HG02884 (cell line): ENCODE data around the gene SH3GL1.

ENCODE experiments used
- ATAC-seq: cut with Tn5 transposase; IDR thresholded peaks from one replicate; pipeline ENCODE4 v1.9.1; 2021; ENCODE audit warnings: mild to moderate bottlenecking, moderate library complexity; ENCODE audit not compliant: unreplicated experiment

SH3GL1 gene

GRCh38 chr19:4432918-4433506 is 32.7 kb upstream of the SH3GL1 start:
- ATAC-seq = no peak

DNA sequence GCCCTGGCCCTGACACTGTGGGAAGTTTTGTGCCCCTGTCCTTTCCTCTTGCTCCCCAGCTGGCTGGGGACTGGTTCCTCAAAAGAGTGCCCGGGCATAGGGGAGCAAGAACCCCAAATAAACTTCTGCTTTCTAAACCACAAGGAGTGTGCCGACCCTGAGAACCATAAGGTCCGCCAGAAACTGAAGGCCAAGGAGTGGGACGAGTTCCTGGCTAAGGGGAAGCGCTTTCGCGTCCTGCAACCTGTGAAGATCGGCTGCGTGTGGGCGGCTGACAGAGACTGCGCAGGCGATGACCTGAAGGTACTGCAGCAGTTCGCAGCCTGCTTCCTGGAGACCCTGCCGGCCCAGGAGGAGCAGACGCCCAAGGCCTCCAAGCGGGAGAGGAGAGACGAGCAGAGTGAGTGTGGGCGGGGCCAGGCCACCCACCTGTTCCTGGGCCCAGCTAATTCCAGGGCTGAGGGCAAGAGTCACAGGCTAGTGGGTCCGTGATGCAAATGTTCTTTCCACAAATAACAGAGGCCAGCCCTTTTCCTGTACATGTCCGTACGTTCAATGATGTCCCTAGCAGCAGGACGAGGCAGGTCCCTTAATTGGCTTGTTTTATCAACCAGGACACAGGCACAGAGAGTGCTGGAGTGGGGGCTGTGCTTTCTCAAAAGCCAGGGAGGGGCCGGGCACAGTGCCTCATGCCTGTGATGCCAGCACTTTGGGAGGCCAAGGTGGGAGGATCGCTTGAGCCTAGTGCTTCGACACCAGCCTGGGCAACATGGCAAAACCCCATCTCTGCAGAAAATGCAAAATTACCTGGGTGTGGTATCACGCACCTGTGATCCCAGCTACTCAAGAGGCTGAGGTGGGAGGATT is 31.7 kb upstream of the SH3GL1 start:
- no peak for ATAC-seq

GRCh38 chr19:4431296-4431695 is 30.9 kb upstream of the SH3GL1 start:
- ATAC-seq = no peak

DNA sequence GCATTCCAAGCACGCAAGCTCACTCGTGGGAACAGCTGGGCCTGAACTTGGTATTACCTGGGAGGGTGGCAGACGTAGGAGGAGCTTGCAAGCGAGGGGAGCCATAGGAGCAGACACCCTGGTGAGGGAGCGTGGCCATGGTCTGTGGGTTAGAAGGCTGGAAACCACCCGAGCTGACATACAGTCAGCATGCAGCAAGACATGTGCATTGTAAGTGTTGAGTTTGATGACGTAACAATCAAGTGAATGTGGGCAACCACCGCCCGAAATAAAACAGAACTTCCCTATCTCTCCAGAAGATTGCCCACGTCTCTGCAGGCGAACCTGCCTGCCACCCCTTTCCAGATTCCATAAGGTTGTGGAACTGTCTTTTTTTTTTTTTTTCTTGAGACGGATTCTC is 30.4 kb upstream of the SH3GL1 start:
- ATAC-seq = no peak

- ATAC-seq = no peak
Measured at GRCh38 chr19:4429771-4430171, 29.4 kb upstream of the SH3GL1 start.

DNA sequence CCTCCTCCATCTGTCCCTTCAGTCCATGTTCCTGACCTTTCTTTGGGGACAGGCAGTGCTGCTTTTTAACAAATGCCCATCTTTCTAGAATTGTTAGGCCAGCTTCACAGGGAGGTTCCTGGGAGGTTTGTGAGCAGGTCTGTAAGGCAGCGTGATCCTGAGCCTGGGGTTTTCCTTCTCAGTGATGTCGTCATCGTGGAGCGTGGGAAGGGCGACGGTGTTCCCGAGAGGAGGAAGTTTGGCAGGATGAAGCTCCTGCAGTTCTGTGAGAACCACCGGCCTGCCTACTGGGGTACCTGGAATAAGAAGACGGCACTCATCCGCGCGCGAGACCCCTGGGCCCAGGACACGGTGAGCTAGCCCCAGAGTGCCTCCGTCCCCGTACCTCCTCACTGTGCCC is 28.9 kb upstream of the SH3GL1 start:
- ATAC-seq = no peak

DNA sequence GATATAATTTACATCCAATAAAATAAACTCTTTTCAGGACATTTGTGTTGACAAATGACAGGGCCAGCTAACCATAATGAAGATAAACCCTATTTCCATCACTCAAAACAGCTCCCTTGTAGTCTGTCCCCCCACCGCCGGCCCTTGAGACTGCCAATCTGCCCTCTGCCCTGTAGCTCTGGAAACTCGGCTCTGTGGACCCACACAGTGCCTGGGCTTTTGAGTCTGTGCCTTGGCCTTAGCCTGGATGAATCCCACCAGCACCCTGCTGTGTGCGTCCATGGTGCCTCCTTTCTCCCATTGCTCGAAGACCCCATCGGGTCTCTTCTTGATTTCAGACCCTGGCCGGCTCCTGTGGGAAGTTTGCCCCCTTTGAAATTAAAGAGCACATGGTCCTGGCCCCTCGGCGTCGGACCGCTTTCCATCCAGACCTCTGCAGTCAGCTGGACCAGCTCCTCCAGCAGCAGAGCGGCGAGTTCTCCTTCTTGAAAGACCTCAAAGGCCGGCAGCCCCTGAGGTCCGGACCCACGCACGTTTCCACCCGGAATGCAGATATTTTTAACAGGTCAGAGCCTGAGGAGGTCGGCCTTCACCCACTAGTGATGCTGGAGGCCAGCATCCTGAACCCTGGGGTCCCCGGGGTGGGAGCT is 28.1 kb upstream of the SH3GL1 start:
- ATAC-seq = no peak

DNA sequence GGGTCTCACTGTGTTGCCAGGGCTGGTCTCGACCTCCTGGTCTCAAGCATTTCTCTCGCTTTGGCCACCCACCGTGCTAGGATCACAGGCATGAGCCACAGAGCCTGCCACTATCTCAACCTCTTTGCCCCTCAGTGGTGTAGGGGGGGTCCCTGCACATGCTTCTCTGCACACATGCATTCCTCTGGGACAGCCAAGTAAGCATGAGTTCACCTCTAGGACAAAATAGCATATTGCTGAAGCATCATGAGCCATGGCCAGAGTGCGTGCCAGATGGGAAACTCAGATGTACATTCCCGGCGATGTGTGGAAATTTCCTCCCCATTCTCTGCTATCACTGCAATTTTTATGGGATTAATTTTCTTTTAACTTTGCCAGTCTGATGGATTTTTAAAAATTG is 25.2 kb upstream of the SH3GL1 start:
- no peak for ATAC-seq

GRCh38 chr19:4423416-4424126 is 23.2 kb upstream of the SH3GL1 start:
- ATAC-seq = no peak

- ATAC-seq = no peak
Measured at GRCh38 chr19:4416268-4416667, 15.9 kb upstream of the SH3GL1 start.

DNA sequence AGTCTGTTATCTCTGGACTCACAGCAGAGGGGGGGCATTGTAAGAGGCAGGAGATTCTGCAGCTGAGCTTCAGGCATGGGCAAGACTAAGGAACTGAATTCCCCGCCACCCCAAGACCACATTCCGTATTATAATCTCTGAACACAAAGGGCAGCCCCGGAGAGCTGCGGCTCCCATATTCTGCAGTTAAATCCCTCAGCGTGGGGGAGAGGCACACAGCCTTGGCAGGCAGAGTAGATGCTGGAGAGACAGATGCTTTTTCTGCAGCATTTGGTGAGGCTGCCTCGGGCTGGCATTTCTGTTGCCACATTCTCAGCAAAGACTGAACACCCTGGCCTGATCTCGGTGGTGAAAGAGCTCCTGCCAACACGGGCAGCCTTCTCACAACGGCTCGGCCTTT is 15.0 kb upstream of the SH3GL1 start:
- no peak for ATAC-seq

DNA sequence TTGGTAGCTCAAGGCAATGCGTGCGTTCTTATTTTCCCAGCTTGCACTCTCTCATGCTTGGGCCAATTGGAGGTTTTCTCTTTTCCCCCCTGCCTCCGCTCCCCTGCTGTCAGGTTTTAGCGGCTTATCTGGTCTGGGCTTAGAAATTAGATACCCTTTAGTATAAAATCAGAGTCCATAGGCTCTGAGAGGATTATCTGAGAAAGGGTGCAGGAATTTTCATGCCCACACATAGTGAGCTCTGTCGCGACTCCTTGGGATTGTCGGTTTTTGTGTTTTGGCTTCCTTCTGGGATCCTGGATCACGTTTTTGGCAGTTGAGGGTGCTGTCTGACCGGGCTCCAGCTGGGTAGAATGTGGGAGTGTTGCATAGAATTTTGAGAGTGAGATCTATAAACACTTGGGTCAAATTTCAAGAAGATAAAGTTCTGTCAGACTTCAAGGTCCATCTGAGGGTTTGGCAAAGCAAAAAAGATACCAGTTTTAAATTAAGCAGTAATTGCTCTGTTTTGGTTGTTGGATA is 14.5 kb upstream of the SH3GL1 start:
- no peak for ATAC-seq

GRCh38 chr19:4414144-4414799 is 13.9 kb upstream of the SH3GL1 start:
- no peak for ATAC-seq

DNA sequence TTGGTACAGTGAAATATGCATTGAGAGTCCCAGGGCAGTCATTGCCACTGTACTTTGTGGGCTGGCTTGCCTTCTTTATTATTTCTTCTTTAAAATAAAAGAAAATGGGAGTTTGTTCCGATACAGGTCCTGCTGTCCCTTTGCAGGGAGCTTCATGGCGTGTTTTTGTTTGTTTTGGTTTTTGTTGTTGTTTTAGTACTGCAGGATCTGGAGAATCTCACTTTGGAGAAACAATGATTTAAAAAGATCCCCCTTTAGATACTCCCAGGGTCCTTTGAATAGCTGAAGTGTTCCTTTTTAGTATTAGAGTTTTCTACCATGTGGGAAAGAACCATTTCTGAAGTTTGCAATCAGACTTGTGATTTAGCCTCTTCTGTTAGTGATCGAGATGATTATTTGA is 13.2 kb upstream of the SH3GL1 start:
- no peak for ATAC-seq

DNA sequence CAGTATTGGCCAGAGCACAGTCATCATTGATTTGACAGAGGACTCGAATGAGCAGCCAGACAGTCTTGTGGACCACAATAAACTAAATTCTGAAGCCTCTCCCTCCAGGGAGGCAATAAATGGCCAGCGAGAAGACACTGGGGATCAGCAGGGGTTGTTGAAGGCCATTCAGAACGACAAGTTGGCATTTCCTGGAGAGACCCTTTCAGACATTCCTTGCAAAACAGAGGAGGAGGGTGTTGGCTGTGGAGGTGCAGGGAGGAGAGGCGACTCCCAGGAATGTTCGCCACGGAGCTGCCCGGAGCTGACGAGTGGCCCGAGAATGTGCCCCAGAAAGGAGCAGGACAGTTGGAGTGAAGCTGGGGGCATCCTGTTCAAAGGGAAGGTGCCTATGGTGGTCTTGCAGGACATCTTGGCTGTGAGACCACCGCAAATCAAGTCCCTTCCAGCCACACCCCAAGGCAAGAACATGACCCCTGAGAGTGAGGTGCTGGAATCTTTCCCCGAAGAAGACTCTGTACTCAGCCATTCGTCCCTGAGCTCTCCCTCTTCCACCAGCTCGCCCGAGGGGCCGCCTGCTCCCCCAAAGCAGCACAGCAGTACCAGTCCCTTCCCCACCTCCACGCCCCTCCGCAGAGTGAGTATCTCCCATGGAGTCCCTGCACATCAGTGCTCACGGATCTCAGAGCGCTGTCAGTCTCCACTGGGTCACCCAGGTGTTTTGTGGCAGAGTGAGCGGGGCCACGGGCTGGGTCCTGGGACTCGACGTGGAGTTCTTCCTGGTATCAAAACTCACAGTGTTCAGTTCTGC is 9.0 kb upstream of the SH3GL1 start:
- ATAC-seq = no peak

DNA sequence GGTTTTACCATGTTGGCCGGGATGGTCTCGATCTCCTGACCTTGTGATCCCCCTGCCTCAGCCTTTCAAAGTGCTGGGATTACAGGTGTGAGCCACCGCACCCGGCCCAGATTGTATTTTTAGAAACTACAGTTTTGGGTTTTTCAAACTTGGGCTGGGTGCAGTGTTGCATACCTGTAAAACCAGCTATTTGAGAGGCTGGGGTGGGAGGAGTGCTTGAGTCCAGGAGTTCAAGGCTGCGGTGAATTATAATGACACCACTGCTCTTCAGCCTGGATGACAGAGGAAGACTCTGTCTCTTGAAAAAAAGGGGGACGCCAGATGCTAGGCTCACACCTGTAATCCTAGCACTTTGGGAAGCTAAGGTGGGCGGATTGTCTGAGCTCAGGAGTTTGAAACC is 6.3 kb upstream of the SH3GL1 start:
- no peak for ATAC-seq

DNA sequence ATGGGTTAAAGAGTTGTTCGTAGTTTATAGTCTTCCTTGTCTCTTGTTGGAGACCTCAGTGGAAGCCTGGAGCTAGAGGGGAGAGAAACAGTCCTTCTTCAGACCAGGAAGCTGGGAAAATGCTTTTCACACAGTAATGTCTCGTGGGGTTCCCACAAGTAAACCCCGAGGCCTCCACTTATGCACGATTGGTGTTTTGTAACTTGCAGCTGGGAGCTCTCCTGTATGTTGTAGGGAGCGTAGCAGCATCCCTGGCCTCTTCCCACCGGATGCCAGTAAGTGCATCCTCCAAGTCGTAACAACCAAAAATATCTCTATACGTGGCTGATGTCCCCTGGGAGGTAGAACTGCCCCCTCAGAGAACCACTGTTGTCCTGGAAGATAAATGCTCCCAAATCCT is 5.6 kb upstream of the SH3GL1 start:
- ATAC-seq = no peak

DNA sequence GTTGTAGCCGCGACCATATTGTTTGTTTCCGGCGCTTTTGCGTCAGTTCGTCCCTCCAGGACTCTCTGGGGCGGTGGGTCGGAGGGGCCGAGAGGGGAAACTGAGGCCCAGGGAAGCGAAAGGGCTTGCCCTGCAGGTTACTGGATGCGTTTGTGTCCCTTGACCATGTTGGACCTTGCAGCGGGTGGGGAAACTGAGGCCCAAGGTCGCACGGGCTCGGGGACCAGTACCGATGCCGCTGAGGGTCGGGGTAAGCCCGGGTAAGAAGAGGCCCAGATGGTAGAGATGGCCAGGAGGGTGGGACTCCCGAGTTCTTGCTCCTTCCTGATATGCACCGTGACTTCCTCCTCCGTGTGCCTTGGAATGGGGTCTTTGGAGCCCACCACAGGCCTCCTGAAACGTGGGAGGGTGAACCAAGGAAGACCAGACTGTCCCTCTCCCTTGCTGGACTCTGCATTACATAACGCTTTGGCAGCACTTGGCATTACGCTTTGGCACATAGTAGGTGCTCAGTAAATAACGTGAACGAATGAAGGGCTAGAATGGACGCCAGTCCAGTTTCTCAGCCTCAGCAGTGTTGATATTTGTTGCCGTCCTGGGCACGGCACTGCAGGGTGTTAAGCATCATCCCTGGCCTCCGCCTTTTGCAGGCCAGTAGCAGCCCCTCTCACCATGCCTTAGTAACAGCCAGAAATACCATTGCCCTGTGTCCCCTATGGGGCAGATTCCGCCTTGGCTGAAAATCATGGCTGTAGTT is 2.8 kb upstream of the SH3GL1 start:
- ATAC-seq = no peak
